Neural cell (in vitro differentiated cells): ENCODE results near the gene BIRC6.

ENCODE experiments used
- CTCF ChIP-seq: fragments of 450-650 bp; IDR thresholded peaks from 2 replicates; pipeline ENCODE4 v1.5.1; 2014; ENCODE audit warnings: antibody characterized with exemption, mild to moderate bottlenecking, moderate library complexity; ENCODE audit not compliant: poor library complexity, severe bottlenecking
- MXI1 ChIP-seq: fragments of 450-650 bp; conservative IDR thresholded peaks from 2 replicates; pipeline ENCODE4 v1.6.1; 2014; ENCODE audit warnings: antibody characterized with exemption, mild to moderate bottlenecking; ENCODE audit not compliant: poor library complexity, severe bottlenecking
- POLR2AphosphoS5 ChIP-seq: IDR thresholded peaks from 2 replicates; pipeline ENCODE4 v1.6.1; 2012
- REST ChIP-seq: IDR thresholded peaks from 2 replicates; pipeline ENCODE4 v1.6.1; 2012; ENCODE audit warnings: borderline replicate concordance
- TAF1 ChIP-seq: IDR thresholded peaks from 2 replicates; pipeline ENCODE4 v1.6.1; 2012; ENCODE audit warnings: low read depth

GRCh38 chr2:32427672-32428610 is 71.1 kb downstream of the BIRC6 start:
- TF ChIP-seq POLR2AphosphoS5 (no peak), CTCF (no peak), REST (no peak), TAF1 (no peak), MXI1 (no peak)
